Osteocyte (in vitro differentiated cells): ENCODE results near the gene FRYL. TPM values are rescaled to one million over a fixed set of nuclear protein-coding genes. Genes with fewer than 3 reads are reported as not detected.

ENCODE experiments used
- DNase-seq: peaks from one replicate; pipeline ENCODE4 v3.0.0; 2021; ENCODE audit warnings: mixed read lengths; ENCODE audit not compliant: unreplicated experiment; ENCODE audit errors: extremely low spot score
- H3K27ac Mint-ChIP-seq: one replicate; pipeline ENCODE4 v1.8.0; 2021; ENCODE audit warnings: mild to moderate bottlenecking, mixed read lengths; ENCODE audit not compliant: unreplicated experiment
- H3K27me3 Mint-ChIP-seq: one replicate; pipeline ENCODE4 v1.8.0; 2021; ENCODE audit warnings: mixed read lengths; ENCODE audit not compliant: unreplicated experiment
- H3K36me3 Mint-ChIP-seq: one replicate; pipeline ENCODE4 v1.8.0; 2021; ENCODE audit warnings: mixed read lengths; ENCODE audit not compliant: unreplicated experiment
- H3K4me1 Mint-ChIP-seq: one replicate; pipeline ENCODE4 v1.8.0; 2021; ENCODE audit warnings: mixed read lengths; ENCODE audit not compliant: unreplicated experiment
- H3K4me3 Mint-ChIP-seq: one replicate; pipeline ENCODE4 v1.8.0; 2021; ENCODE audit warnings: mild to moderate bottlenecking, moderate library complexity, mixed read lengths; ENCODE audit not compliant: unreplicated experiment
- H3K9me3 Mint-ChIP-seq: one replicate; pipeline ENCODE4 v1.8.0; 2021; ENCODE audit warnings: mixed read lengths; ENCODE audit not compliant: unreplicated experiment
- total RNA-seq: library from RNA; stranded (reverse); gene quantifications from 2 replicates; pipeline ENCODE4 v1.2.1, GENCODE V29; 2021
- TF ChIP-seq, protein P1 (sequence below): fragments of 200-600 bp; sonication (generic); IDR thresholded peaks from 2 replicates; pipeline ENCODE4 v1.5.0; 2021; ENCODE audit warnings: antibody characterized with exemption, mild to moderate bottlenecking, moderate library complexity

The FRYL gene
- total RNA-seq, 1 donor from 2014 or later: 61.9 TPM

DNA sequence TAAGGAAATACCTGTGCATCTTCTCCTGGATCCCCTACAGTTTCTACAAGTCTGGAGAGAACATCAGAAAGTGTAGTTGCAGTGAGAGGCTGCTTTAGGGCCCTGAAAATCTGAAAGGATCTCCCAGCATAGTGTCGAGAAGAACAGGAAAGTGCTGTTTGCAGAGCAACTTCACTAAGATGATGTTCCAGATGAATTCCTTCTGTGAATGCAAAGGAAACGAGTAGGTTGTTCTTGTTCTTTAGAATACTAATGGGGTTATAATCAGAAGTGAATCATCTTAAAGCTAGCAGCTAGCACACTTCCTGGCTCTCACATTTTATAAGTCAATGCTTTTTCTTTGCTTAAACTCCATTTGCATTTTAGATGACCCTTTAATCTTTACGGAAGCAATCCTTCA, 236.3 kb downstream of the FRYL start:
- TF ChIP-seq, protein P1, sequence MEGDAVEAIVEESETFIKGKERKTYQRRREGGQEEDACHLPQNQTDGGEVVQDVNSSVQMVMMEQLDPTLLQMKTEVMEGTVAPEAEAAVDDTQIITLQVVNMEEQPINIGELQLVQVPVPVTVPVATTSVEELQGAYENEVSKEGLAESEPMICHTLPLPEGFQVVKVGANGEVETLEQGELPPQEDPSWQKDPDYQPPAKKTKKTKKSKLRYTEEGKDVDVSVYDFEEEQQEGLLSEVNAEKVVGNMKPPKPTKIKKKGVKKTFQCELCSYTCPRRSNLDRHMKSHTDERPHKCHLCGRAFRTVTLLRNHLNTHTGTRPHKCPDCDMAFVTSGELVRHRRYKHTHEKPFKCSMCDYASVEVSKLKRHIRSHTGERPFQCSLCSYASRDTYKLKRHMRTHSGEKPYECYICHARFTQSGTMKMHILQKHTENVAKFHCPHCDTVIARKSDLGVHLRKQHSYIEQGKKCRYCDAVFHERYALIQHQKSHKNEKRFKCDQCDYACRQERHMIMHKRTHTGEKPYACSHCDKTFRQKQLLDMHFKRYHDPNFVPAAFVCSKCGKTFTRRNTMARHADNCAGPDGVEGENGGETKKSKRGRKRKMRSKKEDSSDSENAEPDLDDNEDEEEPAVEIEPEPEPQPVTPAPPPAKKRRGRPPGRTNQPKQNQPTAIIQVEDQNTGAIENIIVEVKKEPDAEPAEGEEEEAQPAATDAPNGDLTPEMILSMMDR: no peak
- no peak overlapping the region for H3K4me3 Mint-ChIP-seq
- peaks cover 47% of the 10 kb centered on the region for H3K36me3 Mint-ChIP-seq
- H3K27me3 Mint-ChIP-seq: no peaks in the 10 kb centered on the region
- DNase-seq: no peak
- no peak overlapping the region for H3K27ac Mint-ChIP-seq
- H3K4me1 Mint-ChIP-seq: no peaks in the 10 kb centered on the region
- no peaks in the 10 kb centered on the region for H3K9me3 Mint-ChIP-seq

DNA sequence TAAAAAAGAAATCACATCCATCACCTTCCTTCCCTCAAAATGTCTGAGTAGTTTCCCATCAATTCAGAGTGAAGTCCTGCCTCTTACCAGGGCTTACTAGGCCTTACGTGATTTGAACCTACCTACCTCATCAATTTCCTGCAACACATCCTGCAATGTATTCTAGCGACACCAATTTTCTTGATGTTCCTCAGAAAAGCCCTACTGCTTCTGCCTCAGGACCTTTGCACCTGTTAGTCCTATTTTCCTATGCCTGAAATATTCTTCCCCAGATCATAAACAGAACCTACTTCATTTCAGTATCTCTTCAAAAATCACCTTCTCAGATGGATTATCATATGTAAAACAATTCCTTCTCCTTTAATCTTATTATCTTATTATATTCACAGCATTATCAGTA, 237.2 kb downstream of the FRYL start:
- no peaks in the 10 kb centered on the region for H3K4me1 Mint-ChIP-seq
- TF ChIP-seq, protein P1: no peak
- H3K4me3 Mint-ChIP-seq: no peak overlapping the region
- no peaks in the 10 kb centered on the region for H3K27me3 Mint-ChIP-seq
- peaks cover 42% of the 10 kb centered on the region for H3K36me3 Mint-ChIP-seq
- H3K9me3 Mint-ChIP-seq: no peaks in the 10 kb centered on the region
- no peak overlapping the region for H3K27ac Mint-ChIP-seq
- DNase-seq: no peak

DNA sequence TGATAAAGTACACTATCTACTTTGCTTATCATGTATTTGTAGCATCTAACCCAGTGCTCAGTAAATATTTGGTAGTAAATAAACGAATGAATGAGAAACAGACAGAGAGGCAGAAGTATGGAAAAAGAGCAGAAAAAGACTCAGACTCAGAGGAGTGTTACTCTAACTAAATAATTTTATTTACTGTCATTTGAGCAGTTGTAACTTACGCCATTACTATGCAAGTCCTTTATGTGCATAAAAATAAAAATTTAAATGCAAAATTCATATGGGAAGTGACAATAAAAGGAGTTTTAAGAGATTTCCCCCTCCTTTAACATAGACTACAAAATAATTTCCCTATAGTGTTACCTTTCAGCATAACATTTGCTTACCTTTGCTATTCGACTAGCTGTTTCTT, 240.5 kb downstream of the FRYL start:
- no peaks in the 10 kb centered on the region for H3K27me3 Mint-ChIP-seq
- peaks cover 2% of the 10 kb centered on the region for H3K4me1 Mint-ChIP-seq
- H3K9me3 Mint-ChIP-seq: no peaks in the 10 kb centered on the region
- H3K36me3 Mint-ChIP-seq: peaks cover 43% of the 10 kb centered on the region
- H3K4me3 Mint-ChIP-seq: no peak overlapping the region
- TF ChIP-seq, protein P1: no peak
- no peak for DNase-seq
- no peak overlapping the region for H3K27ac Mint-ChIP-seq

DNA sequence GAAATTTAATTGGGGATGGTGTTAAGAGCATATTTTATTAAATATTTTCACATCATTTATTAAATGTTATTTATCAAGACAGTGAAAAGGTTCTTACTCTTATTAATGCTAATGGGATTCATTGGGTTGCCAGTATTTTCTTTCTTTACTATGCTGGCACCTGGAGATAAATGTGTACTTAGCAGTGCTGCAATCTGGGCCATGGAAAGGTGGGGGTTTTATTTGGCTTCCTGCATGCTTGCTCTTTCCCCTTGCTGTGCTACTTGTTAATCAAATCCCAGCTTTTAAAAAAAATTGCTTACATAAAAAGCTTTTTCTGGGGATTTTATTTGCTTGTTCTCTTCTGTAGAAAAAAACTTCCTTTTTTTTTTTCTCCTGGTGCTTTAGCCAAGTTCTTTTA, 241.7 kb downstream of the FRYL start:
- no peaks in the 10 kb centered on the region for H3K27me3 Mint-ChIP-seq
- peaks cover 47% of the 10 kb centered on the region for H3K36me3 Mint-ChIP-seq
- H3K9me3 Mint-ChIP-seq: no peaks in the 10 kb centered on the region
- no peak for DNase-seq
- TF ChIP-seq, protein P1: no peak
- peaks cover 2% of the 10 kb centered on the region for H3K4me1 Mint-ChIP-seq
- no peak overlapping the region for H3K4me3 Mint-ChIP-seq
- H3K27ac Mint-ChIP-seq: no peak overlapping the region

DNA sequence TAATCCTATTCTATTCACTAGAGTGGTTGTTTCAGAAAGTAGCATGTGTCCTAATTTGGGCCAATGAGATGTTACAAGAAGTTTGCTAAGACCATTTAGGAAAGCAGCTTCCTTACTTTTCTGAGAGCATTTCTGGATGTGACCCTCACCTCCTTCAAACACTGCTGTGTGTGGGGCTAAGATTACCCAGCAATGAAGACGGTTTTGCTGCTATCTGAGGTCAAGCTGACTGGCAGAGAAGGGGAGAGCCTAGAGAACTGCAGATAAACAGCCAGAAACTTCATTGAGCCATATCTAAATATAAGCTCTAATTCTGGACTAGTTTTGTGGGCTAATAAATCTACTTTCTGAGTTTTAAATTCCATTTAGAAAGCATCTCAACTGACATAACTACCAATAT, 253.7 kb downstream of the FRYL start:
- Mint-ChIP-seq H3K27me3 (no peaks in the 10 kb centered on the region), H3K9me3 (no peaks in the 10 kb centered on the region), H3K36me3 (peaks cover 57% of the 10 kb centered on the region), H3K4me1 (no peaks in the 10 kb centered on the region), H3K4me3 (no peak overlapping the region), H3K27ac (no peak overlapping the region)
- TF ChIP-seq, protein P1: no peak
- DNase-seq: no peak
